Measurements from ENCODE around the gene KLC4. TPM values are rescaled to one million over a fixed set of nuclear protein-coding genes. Genes with fewer than 3 reads are reported as not detected.
A peak's percentile ranks its signal among the peaks of the same experiment; 100 is the strongest.

Gene KLC4
- total and polyA plus RNA-seq, 9 of the 15 experiments (the other 6 are each of a cell fraction or from before 2014, with no cell fraction given): 1.7 to 16.2 (median 7.7) TPM

GRCh38 chr6:43093436-43094289, 34.2 kb downstream of the KLC4 start (continued):
- TF ChIP-seq BCOR (IDR thresholded peaks at IDR 0.05) (no peak), ZNF134 (CRISPR knock-in tag; conservative IDR thresholded peaks at IDR 0.05) (no peak), BDP1 (IDR thresholded peaks at IDR 0.05; ENCODE audit: insufficient read depth, insufficient read length) (no peak)

- Histone ChIP-seq H3K9ac (ENCODE audit: insufficient read depth in 1 of 2, low read depth in 2 of 2, low read length in 2 of 2) (peak overlapping the region in 1 of 2 experiments; percentile 87; a peak in 1 of 4 replicates), H2AFZ (ENCODE audit: low read depth, low read length) (peak overlapping the region; percentile 41), H3K4me2 (ENCODE audit: insufficient read depth, low read length) (peak overlapping the region; percentile 0; the same call in 1 of the 2 replicates), H3K79me2 (ENCODE audit: control insufficient read depth, insufficient read depth, low read length) (no peaks in the 10 kb centered on the region), H3K27me3 (ENCODE audit: control insufficient read depth in 2 of 2, insufficient read depth in 2 of 2, low read length in 2 of 2) (no peaks in the 10 kb centered on the region), H3K9me3 (replicated peaks; ENCODE audit: control insufficient read depth, insufficient read depth, low read depth, low read length) (no peaks in the 10 kb centered on the region), H3K36me3 (ENCODE audit: control insufficient read depth, insufficient read depth, low read length) (no peaks in the 10 kb centered on the region), H4K20me1 (replicated peaks; ENCODE audit: control insufficient read depth, insufficient read depth, low read length) (no peaks in the 10 kb centered on the region), H3K9me1 (ENCODE audit: control insufficient read depth, insufficient read depth, low read length) (no peaks in the 10 kb centered on the region), H3K27ac (ENCODE audit: extremely low read depth, low read depth, low read length) (peak overlapping the region; percentile 4; the same call in 2 of the 3 replicates), H3K4me1 (replicated peaks in 1 of 2; ENCODE audit: control insufficient read depth in 2 of 2, insufficient read depth in 2 of 2, low read length in 2 of 2) (peaks cover 22 to 27% of the 10 kb centered on the region in 2 experiments), H3K4me3 (no peak overlapping the region)
- intact Hi-C loops (cut with micrococcal nuclease) (no loop called here), in situ Hi-C loops (cut with MboI) (no loop called here)
- FAIRE-seq: no peak
- ATAC-seq: peak; percentile 9; the same call in 1 of the 3 replicates
- TF ChIP-seq ZBTB5 (IDR thresholded peaks at IDR 0.05) (no peak), ZBTB33 (CRISPR knock-in tag; IDR thresholded peaks at IDR 0.05) (peak; percentile 80), ZNF592 (IDR thresholded peaks at IDR 0.05) (0 out of 2 replicates have a peak, but pooled peaks have one; percentile 4), SNIP1 (IDR thresholded peaks at IDR 0.05; ENCODE audit: low read depth) (no peak)
- CTCF ChIA-PET (ENCODE audit: low intra/inter-chr PET ratio): no interaction called here
- WGBS (ENCODE audit: insufficient coverage, low coverage, missing lambda C conversion rate): 49% methylated on average over 7 of the region's 7 CpGs
- peak in 1 of 4 experiments; percentile 29 for DNase-seq (ENCODE audit: extremely low read depth in 1 of 4, low spot score in 3 of 4)
- BruUV-seq (replicated peaks): no TSS peak
- POLR2A ChIA-PET: interaction anchor here (0.6 to 2.5 kb wide), 11 partner anchors 7 to 85 kb away, joined by 3 to 11 read pairs (median 3); partner anchors contain the start of gene KLHDC3
These were observed 36.5 kb downstream of the KLC4 start for GRCh38 chr6:43095939-43096338.
